HCT116 (cell line): ENCODE data around the gene CFAP61. TPM values are rescaled to one million over a fixed set of nuclear protein-coding genes. Genes with fewer than 3 reads are reported as not detected.

Experiments used
- ATAC-seq: fragments of 200-7000 bp; cut with Tn5 transposase; 2 replicates; pipeline ENCODE4 v1.9.1; 2020; ENCODE audit warnings: mild to moderate bottlenecking, moderate library complexity
- BruUV-seq: library from RNA; stranded (reverse); fragments of 400-500 nt; replicated peaks from 2 replicates; lab custom pipeline; 2021; lab: Mats Ljungman, UMichigan
- CTCF ChIA-PET: fragments of 300-600 bp; sonication (Branson Sonifier 250); formaldehyde crosslinking; loops from one replicate; lab custom pipeline; 2021; ENCODE audit warnings: antibody characterized with exemption; lab: Charles Lee
- POLR2A ChIA-PET: fragments of 300-600, 350-600 bp; sonication (Branson Sonifier 250); formaldehyde crosslinking; loops from one replicate; lab custom pipeline; 2021; ENCODE audit warnings: antibody characterized with exemption; lab: Charles Lee
- RAD21 ChIA-PET, 2 experiments: fragments of 300-600 bp; sonication (Branson Sonifier 250); formaldehyde crosslinking; loops; one replicate each; lab custom pipeline; 2023; ENCODE audit warnings: low total read pairs in 2 of 2; ENCODE audit not compliant: uncharacterized antibody in 2 of 2, unreplicated experiment in 2 of 2, low non-redundant PET in 1 of 2; lab: Charles Lee
- DNase-seq: peaks from one replicate; pipeline ENCODE4 v3.0.0-alpha.2; 2010; ENCODE audit warnings: low read depth, low spot score
- H2AFZ ChIP-seq: fragments of 200-600 bp; shearing (Covaris generic), sonication (generic); 2 replicates; pipeline ENCODE4 v1.6.1; 2017; ENCODE audit warnings: low read depth, mixed run types, mixed read lengths, antibody characterized with exemption, low read length; ENCODE audit not compliant: poor library complexity, severe bottlenecking
- H3K27ac ChIP-seq: 2 replicates; pipeline ENCODE4 v1.5.1; 2012; ENCODE audit warnings: low read depth, low read length
- H3K27me3 ChIP-seq: fragments of 200-600 bp; sonication (generic); 2 replicates; pipeline ENCODE4 v1.6.1; 2016; ENCODE audit warnings: mixed run types, low read length, mixed read lengths; ENCODE audit not compliant: insufficient read depth
- H3K36me3 ChIP-seq, 2 experiments: fragments of 200-500 bp in 1 of 2; fragments of 200-600 bp in 1 of 2; sonication (Bioruptor generic) in 1 of 2; sonication (generic) in 1 of 2; 2 replicates each; pipeline versions ENCODE4 v1.5.1 to v1.6.1; 2014 to 2016; ENCODE audit warnings: low read length in 2 of 2, inconsistent platforms in 1 of 2, mixed read lengths in 1 of 2, mixed run types in 1 of 2; ENCODE audit not compliant: insufficient read depth in 2 of 2, control insufficient read depth in 1 of 2
- H3K4me1 ChIP-seq, 2 experiments: fragments of 200-600 bp in 1 of 2; sonication (generic) in 1 of 2; 2 replicates each; pipeline versions ENCODE4 v1.5.1 to v1.6.1; 2012 to 2017; ENCODE audit warnings: low read length in 2 of 2, inconsistent platforms in 1 of 2, mild to moderate bottlenecking in 1 of 2, mixed read lengths in 1 of 2, mixed run types in 1 of 2, moderate library complexity in 1 of 2; ENCODE audit not compliant: insufficient read depth in 2 of 2, control insufficient read depth in 1 of 2
- H3K4me2 ChIP-seq: fragments of 200-600 bp; sonication (generic); 2 replicates; pipeline ENCODE4 v1.6.1; 2017; ENCODE audit warnings: mixed run types, low read length, mixed read lengths
- H3K4me3 ChIP-seq, 2 experiments: fragments of 200-600 bp in 1 of 2; sonication (generic) in 1 of 2; replicated peaks in 1 of 2; 2 replicates each; pipeline ENCODE4 v1.5.1; 2011 to 2016; ENCODE audit warnings: low read length in 2 of 2, control low read depth in 1 of 2, low read depth in 1 of 2, mild to moderate bottlenecking in 1 of 2, mixed read lengths in 1 of 2, mixed run types in 1 of 2
- H3K79me2 ChIP-seq: fragments of 200-600 bp; sonication (generic); 2 replicates; pipeline ENCODE4 v1.6.1; 2017; ENCODE audit warnings: mild to moderate bottlenecking, mixed run types, low read length, moderate library complexity, mixed read lengths; ENCODE audit not compliant: insufficient read depth
- H3K9ac ChIP-seq: fragments of 200-600 bp; sonication (generic); 2 replicates; pipeline ENCODE4 v1.6.1; 2016; ENCODE audit warnings: low read length, mixed read lengths
- H3K9me2 ChIP-seq: fragments of 200-600 bp; sonication (generic), shearing (Covaris generic); 2 replicates; pipeline ENCODE4 v1.6.1; 2017; ENCODE audit warnings: mixed run types, mild to moderate bottlenecking, moderate library complexity; ENCODE audit not compliant: insufficient read depth
- H3K9me3 ChIP-seq, 2 experiments: fragments of 200-500 bp in 1 of 2; fragments of 200-600 bp in 1 of 2; sonication (Bioruptor generic) in 1 of 2; sonication (generic) in 1 of 2; 2 replicates each; pipeline ENCODE4 v1.6.1; 2014 to 2017; ENCODE audit warnings: low read length in 2 of 2, mixed read lengths in 2 of 2, inconsistent platforms in 1 of 2, low read depth in 1 of 2, mild to moderate bottlenecking in 1 of 2, mixed run types in 1 of 2, moderate library complexity in 1 of 2; ENCODE audit not compliant: control insufficient read depth in 1 of 2, insufficient read depth in 1 of 2
- H4K20me1 ChIP-seq: fragments of 200-600 bp; sonication (generic), shearing (Covaris generic); 2 replicates; pipeline ENCODE4 v1.6.1; 2017; ENCODE audit warnings: mixed run types, mild to moderate bottlenecking, moderate library complexity; ENCODE audit not compliant: insufficient read depth
- CEBPB ChIP-seq: IDR thresholded peaks from 2 replicates; pipeline ENCODE4 v1.6.1; 2012; ENCODE audit warnings: low read depth
- ELF1 ChIP-seq: IDR thresholded peaks from 2 replicates; pipeline ENCODE4 v1.6.1; 2012; ENCODE audit warnings: low read depth, borderline replicate concordance
- EZH2 ChIP-seq: fragments of 200-600 bp; sonication (generic); IDR thresholded peaks from 2 replicates; pipeline ENCODE4 v1.6.1; 2017; ENCODE audit warnings: antibody characterized with exemption, mixed run types
- JUND ChIP-seq: IDR thresholded peaks from 2 replicates; pipeline ENCODE4 v1.6.1; 2012
- POLR2A ChIP-seq: IDR thresholded peaks from 2 replicates; pipeline ENCODE4 v1.7.0; 2011; ENCODE audit warnings: borderline replicate concordance; ENCODE audit not compliant: insufficient read depth, insufficient read length; ENCODE audit errors: extremely low read depth
- POLR2AphosphoS5 ChIP-seq: IDR thresholded peaks from 2 replicates; pipeline ENCODE4 v1.6.1; 2011; ENCODE audit warnings: mild to moderate bottlenecking, low read depth, low read length, moderate library complexity
- SIN3A ChIP-seq: IDR thresholded peaks from 2 replicates; pipeline ENCODE4 v1.6.1; 2012; ENCODE audit warnings: low read depth
- SP1 ChIP-seq: IDR thresholded peaks from 2 replicates; pipeline ENCODE4 v1.6.1; 2012; ENCODE audit warnings: low read depth
- SRF ChIP-seq: IDR thresholded peaks from 2 replicates; pipeline ENCODE4 v1.6.1; 2012; ENCODE audit warnings: low read depth
- TCF7L2 ChIP-seq: IDR thresholded peaks from 2 replicates; pipeline ENCODE4 v1.7.0; 2011; ENCODE audit warnings: borderline replicate concordance, inconsistent platforms; ENCODE audit not compliant: insufficient read depth, insufficient read length; ENCODE audit errors: extremely low read depth
- intact Hi-C: fragments of 100-400 bp; cut with micrococcal nuclease; formaldehyde crosslinking; loops from 2 replicates; pipeline ENCODE4 v1.10.0; 2022
- total RNA-seq: library from RNA; stranded (reverse); gene quantifications from one replicate; pipeline ENCODE4 v1.2.1, GENCODE V29; 2021; ENCODE audit not compliant: unreplicated experiment
- TF ChIP-seq, protein P1 (sequence below): IDR thresholded peaks from 2 replicates; pipeline ENCODE4 v1.6.1; 2011; ENCODE audit warnings: mild to moderate bottlenecking, low read length, moderate library complexity; ENCODE audit not compliant: insufficient replicate concordance; ENCODE audit errors: extremely low read depth
- TF ChIP-seq, protein P2 (sequence below): IDR thresholded peaks from 2 replicates; pipeline ENCODE4 v1.6.1; 2012; ENCODE audit warnings: low read depth

CFAP61 gene
- total RNA-seq, 1 experiment from 2014 or later: 1.7 TPM

DNA sequence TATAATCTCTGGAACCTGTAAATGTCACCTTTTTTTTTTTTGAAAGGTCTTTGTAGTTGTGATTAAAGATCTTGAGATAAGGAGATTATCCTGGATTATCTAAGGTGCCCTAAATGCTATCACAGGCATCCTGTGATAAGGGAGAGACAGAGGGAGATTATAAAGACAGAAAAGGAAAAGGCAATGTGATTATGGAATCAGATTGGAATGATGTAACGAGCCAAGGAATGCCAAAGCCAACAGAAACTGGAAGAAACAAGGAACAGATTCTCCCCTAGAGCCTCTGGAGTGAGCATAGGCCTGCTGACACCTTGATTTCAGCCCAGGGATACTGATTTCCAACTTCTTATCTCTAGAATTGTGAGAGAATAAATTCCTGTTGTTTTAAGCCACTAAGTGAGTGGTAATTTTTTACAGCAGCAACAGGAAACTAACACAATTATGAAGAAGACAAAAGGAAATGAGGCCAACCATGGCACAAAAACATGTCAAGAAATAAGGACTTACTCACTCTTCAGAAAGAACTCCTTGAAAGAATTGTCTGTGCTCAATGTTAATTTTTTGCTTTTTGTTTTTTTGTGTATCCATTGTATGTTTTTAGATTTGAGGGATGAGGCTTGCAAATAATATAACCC is 82.7 kb downstream of the CFAP61 start:
- Histone ChIP-seq H3K27me3 (no peaks in the 10 kb centered on the region), H3K4me3 (no peak overlapping the region), H3K9me3 (no peaks in the 10 kb centered on the region; a peak in 1 of 4 replicates), H3K4me2 (no peak overlapping the region), H3K79me2 (no peaks in the 10 kb centered on the region), H3K9me2 (no peaks in the 10 kb centered on the region), H3K4me1 (no peaks in the 10 kb centered on the region), H4K20me1 (no peaks in the 10 kb centered on the region), H2AFZ (no peak overlapping the region), H3K36me3 (no peaks in the 10 kb centered on the region), H3K27ac (no peak overlapping the region), H3K9ac (no peak overlapping the region)
- CTCF ChIA-PET: no interaction called here
- intact Hi-C loops: loop anchor here (5.0 kb wide), 1 partner anchor 692 kb away; no protein-coding TSS in a partner anchor
- POLR2A ChIA-PET: no interaction called here
- ATAC-seq (no peak), DNase-seq (no peak)
- RAD21 ChIA-PET: no interaction called here
- BruUV-seq: no TSS peak
- TF ChIP-seq TCF7L2: no peak
- TF ChIP-seq EZH2: no peak
- TF ChIP-seq SIN3A: no peak
- TF ChIP-seq, protein P1, sequence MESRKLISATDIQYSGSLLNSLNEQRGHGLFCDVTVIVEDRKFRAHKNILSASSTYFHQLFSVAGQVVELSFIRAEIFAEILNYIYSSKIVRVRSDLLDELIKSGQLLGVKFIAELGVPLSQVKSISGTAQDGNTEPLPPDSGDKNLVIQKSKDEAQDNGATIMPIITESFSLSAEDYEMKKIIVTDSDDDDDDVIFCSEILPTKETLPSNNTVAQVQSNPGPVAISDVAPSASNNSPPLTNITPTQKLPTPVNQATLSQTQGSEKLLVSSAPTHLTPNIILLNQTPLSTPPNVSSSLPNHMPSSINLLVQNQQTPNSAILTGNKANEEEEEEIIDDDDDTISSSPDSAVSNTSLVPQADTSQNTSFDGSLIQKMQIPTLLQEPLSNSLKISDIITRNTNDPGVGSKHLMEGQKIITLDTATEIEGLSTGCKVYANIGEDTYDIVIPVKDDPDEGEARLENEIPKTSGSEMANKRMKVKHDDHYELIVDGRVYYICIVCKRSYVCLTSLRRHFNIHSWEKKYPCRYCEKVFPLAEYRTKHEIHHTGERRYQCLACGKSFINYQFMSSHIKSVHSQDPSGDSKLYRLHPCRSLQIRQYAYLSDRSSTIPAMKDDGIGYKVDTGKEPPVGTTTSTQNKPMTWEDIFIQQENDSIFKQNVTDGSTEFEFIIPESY: no peak
- TF ChIP-seq JUND: no peak
- no peak for TF ChIP-seq SP1

DNA sequence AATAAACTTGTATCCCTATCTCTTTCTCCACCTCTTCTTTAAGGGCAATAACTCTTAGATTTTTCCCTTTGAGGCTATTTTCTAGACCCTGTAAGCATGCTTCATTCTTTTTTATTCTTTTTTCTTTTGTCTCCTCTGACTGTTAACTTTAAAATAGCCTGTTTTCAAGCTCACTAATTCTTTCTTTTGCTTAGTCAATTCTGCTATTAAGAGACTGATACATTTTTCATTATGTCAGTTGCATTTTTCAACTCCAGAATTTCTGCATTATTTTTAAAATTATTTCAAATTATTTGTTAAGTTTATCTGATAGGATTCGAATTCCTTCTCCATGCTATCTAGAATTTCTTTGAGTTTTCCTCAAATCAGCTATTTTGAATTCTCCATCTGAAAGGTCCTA is 84.0 kb downstream of the CFAP61 start:
- Histone ChIP-seq H3K79me2 (no peaks in the 10 kb centered on the region), H3K9me3 (no peaks in the 10 kb centered on the region), H4K20me1 (no peaks in the 10 kb centered on the region), H3K27me3 (no peaks in the 10 kb centered on the region), H3K4me2 (no peak overlapping the region)
- intact Hi-C loops: no loop called here
- no TSS peak for BruUV-seq
- RAD21 ChIA-PET: no interaction called here
- no peak for DNase-seq
- POLR2A ChIA-PET: no interaction called here
- CTCF ChIA-PET: no interaction called here
- TF ChIP-seq, protein P1: no peak
- TF ChIP-seq ELF1 (no peak), EZH2 (no peak), POLR2A (no peak), CEBPB (no peak), JUND (no peak), POLR2AphosphoS5 (no peak), SRF (no peak)
- TF ChIP-seq, protein P2, sequence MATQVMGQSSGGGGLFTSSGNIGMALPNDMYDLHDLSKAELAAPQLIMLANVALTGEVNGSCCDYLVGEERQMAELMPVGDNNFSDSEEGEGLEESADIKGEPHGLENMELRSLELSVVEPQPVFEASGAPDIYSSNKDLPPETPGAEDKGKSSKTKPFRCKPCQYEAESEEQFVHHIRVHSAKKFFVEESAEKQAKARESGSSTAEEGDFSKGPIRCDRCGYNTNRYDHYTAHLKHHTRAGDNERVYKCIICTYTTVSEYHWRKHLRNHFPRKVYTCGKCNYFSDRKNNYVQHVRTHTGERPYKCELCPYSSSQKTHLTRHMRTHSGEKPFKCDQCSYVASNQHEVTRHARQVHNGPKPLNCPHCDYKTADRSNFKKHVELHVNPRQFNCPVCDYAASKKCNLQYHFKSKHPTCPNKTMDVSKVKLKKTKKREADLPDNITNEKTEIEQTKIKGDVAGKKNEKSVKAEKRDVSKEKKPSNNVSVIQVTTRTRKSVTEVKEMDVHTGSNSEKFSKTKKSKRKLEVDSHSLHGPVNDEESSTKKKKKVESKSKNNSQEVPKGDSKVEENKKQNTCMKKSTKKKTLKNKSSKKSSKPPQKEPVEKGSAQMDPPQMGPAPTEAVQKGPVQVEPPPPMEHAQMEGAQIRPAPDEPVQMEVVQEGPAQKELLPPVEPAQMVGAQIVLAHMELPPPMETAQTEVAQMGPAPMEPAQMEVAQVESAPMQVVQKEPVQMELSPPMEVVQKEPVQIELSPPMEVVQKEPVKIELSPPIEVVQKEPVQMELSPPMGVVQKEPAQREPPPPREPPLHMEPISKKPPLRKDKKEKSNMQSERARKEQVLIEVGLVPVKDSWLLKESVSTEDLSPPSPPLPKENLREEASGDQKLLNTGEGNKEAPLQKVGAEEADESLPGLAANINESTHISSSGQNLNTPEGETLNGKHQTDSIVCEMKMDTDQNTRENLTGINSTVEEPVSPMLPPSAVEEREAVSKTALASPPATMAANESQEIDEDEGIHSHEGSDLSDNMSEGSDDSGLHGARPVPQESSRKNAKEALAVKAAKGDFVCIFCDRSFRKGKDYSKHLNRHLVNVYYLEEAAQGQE: no peak
- TF ChIP-seq, all 23 proteins: peak for 0
- Histone ChIP-seq H3K27ac (no peak overlapping the region), H2AFZ (no peak overlapping the region), H3K36me3 (no peaks in the 10 kb centered on the region), H3K9me2 (no peaks in the 10 kb centered on the region), H3K4me1 (no peaks in the 10 kb centered on the region), H3K4me3 (no peak overlapping the region), H3K9ac (no peak overlapping the region)
- no peak for ATAC-seq
